GM10266 (cell line): ENCODE measurements around the gene DUSP16.
A peak's percentile ranks its signal among the peaks of the same experiment; 100 is the strongest.
"Not testable (repeated sequence)": the region's sequence is repeated elsewhere in the genome, so short reads cannot be mapped to it uniquely, and the experiment has no call there.

Experiments
- DNase-seq: peaks from one replicate; pipeline ENCODE4 v3.0.0; 2012; ENCODE audit errors: extremely low spot score
- TF ChIP-seq, protein P1 (sequence below): IDR thresholded peaks from 2 replicates; pipeline ENCODE4 v1.5.1; 2012; ENCODE audit warnings: mild to moderate bottlenecking, low read depth; ENCODE audit not compliant: control insufficient read depth, insufficient read depth; ENCODE audit errors: missing control alignments

DUSP16 gene

DNA sequence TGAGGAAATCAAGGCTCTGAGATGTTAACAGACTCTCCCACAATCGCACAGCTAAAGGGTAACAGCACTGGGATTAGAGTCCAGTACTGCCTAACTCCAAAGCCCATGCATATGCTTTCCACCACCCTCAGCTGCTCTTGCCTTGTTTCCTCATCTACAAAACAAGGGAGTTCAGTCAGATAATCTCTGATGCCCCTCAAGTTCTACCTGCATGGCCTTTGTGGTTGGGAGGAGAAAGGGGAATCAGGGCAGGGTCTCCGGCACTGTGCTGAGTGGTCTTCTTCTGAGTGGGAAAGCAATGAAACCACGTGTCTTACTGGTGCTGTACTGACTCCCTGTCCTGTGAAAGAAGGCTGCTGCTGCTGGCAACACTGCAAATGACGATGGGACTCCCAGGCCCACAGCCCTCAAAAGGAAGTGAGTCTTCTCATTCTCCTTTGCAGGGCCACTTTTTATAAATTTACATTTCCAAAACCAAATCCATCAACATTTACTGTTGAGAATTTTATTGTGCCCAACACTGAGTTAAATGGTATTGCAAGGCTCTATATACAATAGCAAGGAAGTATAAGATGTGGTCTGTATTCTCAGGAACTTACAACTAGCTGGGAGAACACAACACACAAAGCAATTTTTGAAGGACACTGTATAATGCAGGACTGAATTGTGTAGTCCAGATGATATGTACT, 19.7 kb upstream of the DUSP16 start:
- peak; percentile 44 for DNase-seq
- TF ChIP-seq, protein P1, sequence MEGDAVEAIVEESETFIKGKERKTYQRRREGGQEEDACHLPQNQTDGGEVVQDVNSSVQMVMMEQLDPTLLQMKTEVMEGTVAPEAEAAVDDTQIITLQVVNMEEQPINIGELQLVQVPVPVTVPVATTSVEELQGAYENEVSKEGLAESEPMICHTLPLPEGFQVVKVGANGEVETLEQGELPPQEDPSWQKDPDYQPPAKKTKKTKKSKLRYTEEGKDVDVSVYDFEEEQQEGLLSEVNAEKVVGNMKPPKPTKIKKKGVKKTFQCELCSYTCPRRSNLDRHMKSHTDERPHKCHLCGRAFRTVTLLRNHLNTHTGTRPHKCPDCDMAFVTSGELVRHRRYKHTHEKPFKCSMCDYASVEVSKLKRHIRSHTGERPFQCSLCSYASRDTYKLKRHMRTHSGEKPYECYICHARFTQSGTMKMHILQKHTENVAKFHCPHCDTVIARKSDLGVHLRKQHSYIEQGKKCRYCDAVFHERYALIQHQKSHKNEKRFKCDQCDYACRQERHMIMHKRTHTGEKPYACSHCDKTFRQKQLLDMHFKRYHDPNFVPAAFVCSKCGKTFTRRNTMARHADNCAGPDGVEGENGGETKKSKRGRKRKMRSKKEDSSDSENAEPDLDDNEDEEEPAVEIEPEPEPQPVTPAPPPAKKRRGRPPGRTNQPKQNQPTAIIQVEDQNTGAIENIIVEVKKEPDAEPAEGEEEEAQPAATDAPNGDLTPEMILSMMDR, result no peak

DNA sequence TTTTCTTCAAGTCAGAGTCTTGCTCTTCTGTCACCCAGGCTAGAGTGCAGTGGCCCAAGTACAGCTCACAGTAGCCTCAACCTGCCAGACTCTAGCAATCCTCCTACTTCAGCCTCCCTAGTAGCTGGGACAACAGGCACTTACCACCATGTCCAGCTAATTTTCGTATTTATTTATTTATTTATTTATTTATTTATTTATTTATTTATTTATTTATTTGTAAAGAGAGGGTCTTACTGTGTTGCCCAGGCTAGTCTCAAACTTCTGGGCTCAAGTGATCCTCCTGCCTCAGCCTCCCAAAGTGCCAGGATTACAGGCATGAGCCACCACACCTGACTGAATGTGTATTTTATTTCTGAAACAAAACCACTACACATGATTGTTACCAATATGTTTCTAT, 18.1 kb upstream of the DUSP16 start:
- DNase-seq, result not testable (repeated sequence)

DNA sequence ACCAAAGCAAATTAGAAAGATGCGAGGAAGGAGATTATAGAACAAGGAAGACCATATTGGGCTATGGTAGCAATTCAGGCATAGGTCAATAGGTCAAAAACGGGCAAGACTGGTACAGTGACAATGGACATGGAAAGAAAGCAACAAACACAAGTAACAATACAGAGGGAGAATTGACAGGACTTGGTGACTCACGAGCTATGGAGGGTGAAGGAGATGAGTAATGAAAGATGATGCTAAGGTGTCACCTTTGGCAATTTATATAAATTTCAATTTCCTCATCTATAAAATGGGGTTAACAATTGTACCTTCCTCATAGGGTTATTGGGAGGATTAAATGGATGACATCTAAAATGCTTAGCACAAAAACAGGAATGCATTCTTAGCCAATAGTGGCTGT, 15.1 kb upstream of the DUSP16 start:
- DNase-seq, result no peak
- TF ChIP-seq, protein P1, result no peak

DNA sequence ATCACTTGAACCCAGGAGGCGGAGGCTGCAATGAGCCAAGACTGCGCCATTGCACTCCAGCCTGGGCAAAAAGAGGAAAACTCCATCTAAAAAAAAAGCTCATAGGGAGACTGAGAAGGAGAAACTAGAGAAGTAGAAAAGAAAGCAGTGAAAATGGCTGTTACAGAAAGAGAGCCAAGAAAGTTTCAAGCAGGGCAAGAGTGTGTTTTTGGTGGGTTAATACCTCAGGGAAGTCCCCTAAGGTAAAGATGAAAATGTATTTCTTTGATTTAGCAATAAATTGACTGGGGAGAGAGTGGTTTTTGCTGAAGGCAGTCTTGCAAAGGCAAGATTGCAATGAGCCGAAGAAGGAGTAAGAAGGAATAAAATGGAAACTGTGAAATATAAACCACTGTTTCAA, 10.0 kb upstream of the DUSP16 start:
- TF ChIP-seq, protein P1, result no peak
- no peak for DNase-seq

DNA sequence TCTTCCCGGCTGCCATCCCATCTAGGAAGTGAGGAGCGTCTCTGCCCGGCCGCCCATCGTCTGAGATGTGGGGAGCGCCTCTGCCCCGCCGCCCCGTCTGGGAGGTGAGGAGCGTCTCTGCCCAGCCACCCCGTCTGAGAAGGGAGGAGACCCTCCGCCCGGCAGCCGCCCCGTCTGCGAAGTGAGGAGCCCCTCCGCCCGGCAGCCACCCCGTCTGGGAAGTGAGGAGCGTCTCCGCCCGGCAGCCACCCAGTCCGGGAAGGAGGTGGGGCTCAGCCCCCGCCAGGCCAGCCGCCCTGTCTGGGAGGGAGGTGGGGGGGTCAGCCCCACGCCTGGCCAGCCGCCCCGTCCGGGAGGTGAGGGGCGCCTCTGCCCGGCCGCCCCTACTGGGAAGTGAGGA, 3.3 kb upstream of the DUSP16 start:
- not testable (repeated sequence) for DNase-seq

DNA sequence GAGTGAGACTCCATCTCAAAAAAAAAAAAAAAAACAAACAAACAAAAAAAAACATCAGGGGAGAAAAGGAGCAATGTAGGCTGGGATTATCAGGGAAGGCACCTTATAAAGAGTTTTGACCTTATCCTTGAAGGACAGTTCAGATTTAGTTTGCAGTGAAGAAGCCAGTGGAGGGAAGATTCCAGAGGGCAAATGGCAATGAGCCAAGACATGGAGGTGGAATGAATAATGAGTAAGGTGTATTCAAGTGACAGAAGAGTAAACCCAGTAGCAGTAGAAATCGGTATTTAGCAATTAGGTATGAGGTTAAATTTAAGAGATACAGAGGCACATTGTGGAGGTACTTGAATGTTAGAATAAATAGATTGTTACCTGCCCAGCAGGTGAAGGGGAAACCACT, 2.2 kb upstream of the DUSP16 start:
- peak; percentile 13 for DNase-seq
- TF ChIP-seq, protein P1, result no peak

DNA sequence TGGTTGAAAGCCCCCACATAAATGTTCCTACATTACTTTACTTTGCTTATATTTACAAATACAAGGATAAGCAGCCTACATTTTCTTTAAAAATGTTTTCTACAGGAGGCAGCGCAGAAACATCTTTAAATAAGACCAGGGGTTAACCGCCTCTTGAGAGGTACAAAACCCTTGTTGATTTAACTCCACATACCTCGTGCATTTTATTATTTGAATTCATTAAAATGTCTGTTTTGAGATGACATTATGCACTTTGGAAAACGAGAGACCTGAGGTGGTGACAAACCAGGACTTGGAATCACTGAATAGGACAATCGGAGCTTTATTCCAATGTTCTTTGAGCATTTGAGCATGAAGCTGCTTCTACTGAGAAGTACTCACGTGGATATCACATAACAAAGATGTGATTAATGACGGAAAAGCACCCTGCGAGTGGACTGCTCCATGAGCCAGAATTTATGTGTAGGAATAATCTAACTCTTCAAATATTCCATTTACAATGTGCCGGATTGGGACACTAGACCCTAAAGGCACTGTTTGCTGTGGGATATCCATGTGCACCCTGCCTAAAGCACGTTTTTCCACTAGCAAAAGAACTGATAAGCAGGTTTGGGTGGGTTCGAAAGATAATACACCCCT, 746 bp upstream of the DUSP16 start:
- TF ChIP-seq, protein P1, result no peak
- no peak for DNase-seq

DNA sequence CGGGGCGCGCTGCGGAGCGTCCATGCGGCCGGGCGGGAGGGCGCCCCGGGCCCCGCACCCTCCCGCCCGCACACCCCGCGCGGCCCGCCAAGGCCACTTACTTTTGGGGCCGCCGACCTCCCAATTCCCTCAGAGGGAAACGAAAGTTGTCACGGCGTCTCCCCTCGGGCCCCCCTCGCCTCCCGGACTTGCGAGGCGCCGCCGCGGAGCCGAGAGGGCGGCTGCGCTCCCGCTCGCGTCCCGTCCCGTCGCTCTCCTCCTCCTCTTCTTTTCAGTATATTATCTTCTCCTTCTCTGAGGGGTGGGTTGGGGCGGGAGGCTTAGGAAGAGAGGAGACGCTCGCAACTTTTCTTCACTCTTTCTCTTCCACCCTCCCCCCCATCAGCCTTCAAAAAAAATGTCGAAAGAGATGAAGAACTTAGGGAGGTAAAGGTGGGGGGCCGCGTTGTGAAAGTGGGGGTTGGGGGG, 613 bp downstream of the DUSP16 start:
- DNase-seq, result peak; percentile 45

More for the DNA sequence above, 613 bp downstream of the DUSP16 start:
- TF ChIP-seq, protein P1, result no peak
